GF-D8 (cell line): ENCODE measurements around the gene KRTAP2-3.
"Not testable (repeated sequence)": the region's sequence is repeated elsewhere in the genome, so short reads cannot be mapped to it uniquely, and the experiment has no call there.

Source experiments
- DNase-seq: peaks from one replicate; lab custom pipeline; 2025; lab: John Stamatoyannopoulos, UW

KRTAP2-3 gene

GRCh38 chr17:41060052-41060604, at the start of gene KRTAP2-3:
TSS of gene KRTAP2-3 (minus strand) at chr17:41060114. CDS start at chr17:41060050, 64 bp downstream.
- DNase-seq, result no peak

DNA sequence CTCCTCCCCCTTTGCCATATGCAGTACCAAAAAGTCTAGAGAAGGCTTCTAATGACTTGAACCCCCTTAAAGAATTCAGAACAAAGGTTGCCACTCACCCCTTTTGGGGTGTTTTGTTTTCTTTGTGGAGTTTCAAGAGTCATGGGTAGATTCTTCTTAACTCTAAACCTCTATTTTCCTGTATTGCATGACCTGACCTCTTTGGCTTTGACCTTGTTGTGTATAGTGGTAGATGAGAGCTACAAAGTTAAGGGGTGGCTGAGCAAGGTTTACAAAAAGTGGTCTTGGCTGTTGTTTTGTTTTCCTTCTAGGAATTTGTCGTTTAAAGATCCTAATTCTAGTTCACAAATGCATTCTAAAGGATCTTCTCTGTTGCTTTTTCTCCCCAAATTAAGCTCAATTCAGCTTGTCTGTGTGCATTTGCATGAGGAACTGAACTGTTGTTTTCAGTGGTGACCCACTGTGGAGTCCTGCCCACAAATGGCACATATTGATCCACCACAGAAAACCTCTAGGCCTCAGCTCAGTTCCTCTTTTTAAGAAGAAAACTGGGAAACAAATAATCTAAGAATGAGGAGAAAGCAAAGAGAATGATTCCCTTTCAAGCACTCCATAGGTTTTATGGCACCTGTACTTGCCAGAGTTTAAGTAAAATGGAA, 48.9 kb upstream of the KRTAP2-3 start:
- not testable (repeated sequence) for DNase-seq

GRCh38 chr17:41107941-41108450, 48.1 kb upstream of the KRTAP2-3 start:
- no peak for DNase-seq

DNA sequence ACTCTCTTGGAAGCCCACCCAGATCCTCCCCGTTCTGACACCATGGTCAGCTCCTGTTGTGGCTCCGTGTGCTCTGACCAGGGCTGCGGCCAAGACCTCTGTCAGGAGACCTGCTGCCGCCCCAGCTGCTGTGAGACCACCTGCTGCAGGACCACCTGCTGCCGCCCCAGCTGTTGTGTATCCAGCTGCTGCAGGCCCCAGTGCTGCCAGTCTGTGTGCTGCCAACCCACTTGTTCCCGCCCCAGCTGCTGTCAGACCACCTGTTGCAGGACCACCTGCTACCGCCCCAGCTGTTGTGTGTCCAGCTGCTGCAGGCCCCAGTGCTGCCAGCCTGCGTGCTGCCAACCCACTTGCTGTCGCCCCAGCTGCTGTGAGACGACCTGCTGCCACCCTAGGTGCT, 45.4 kb upstream of the KRTAP2-3 start, which contains the start of gene KRTAP4-9:
KRTAP4-9 (plus strand) TSS at position 43 of the 400 bp plus-strand sequence; CDS start at position 43, 0 bp downstream.
- DNase-seq, result not testable (repeated sequence)

GRCh38 chr17:41104386-41105038, 44.6 kb upstream of the KRTAP2-3 start:
- not testable (repeated sequence) for DNase-seq

- no peak for DNase-seq
Measured at GRCh38 chr17:41103896-41104295, 44.0 kb upstream of the KRTAP2-3 start.

GRCh38 chr17:41101586-41102259, 41.8 kb upstream of the KRTAP2-3 start, which contains the start of gene KRTAP4-16:
TSS of gene KRTAP4-16 (minus strand) at chr17:41102209. CDS start at chr17:41102209, 0 bp downstream.
- DNase-seq, result no peak

DNA sequence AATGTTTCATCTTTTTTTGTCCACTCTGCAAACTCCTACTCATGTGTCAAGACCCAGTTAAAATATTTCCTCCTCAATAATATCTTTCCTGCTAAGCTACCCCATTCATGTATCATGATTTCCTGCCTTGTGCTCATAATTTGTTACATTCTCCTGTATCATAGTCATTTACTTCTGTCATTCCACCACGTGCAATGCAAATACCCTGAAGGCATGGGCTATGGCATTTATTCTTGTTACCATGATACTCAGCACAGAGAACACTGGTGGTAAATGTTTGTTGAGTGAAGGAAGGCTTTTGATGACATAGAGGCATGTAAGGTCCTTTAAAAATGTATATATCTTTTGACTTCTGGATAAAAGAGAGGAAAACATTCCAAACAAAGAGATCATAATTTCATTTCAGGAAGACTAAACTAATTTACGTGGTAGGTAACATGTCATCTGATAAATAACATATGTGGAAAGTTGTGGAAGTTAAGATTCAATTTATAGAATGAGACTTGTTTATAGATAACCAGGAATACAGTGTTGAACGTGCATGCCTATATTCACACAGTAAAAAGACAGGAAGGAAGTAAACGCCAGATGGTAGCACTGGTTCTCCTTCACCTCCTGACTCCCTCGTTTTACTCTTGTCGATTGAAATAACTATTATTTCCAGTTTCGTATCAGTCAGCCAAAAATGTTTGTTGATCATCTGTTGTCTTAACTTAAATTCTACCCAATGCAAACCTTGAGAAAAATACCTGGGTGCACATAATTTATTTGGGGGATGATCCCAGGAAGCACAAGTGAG, 40.0 kb upstream of the KRTAP2-3 start:
- not testable (repeated sequence) for DNase-seq

DNA sequence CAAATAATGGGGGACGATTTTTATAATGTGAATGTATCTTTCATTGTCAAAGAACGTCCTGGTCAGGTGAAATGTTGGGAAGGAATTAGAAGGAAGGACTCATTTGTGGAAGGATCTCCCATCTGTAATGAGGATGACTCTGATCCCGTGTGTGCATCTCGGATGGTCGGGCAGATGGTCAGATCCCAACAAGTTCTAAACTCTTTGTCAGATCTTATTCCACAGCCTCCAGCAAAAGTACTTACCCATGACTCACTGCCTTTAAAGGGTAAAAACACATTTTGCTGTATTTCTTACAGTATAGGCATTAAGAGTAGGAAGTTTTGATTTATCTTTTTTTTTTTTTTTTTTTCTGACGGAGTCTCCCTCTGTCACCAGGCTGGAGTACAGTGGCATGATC, 38.6 kb upstream of the KRTAP2-3 start:
- no peak for DNase-seq

DNA sequence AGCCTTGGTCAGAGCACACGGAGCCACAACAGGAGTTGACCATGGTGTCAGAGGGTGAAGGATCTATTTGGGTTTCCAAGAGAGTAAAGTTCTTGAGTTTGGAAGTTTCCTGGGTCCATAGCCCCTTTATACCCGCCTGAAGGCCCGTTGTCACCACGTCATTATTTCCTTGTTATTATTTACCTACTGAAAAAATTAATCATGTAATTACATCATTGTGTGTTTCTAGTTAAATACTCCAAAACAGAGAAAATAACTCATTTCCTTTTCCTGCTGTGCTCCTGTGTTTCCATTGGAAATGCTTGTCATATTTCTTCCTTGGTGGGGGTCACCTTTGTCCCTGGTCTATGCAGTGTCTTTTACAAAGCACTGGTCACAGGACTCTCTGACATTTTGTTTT, 38.1 kb upstream of the KRTAP2-3 start, which contains the start of gene KRTAP4-8:
KRTAP4-8 (minus strand) TSS at position 101 of the 400 bp plus-strand sequence; CDS start at position 43, 58 bp downstream.
- DNase-seq, result no peak

DNA sequence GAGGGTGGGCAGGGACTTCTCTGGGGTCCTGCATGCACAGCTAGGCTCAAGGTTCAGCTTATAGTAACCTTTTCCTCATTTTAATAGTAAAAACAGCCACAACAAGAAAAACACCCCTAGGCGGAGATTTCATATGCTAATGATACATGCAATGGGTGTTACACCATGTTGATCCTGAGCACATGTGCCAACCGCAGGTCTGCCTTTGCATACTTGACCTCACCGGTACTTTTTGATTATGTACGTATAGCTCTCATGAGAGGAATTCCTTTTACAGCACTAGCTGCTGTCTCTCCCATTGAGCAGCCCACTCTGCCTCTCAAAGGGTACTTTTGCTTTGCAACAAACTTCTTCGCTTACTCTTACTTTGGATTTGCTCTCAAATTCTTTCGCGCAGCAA, 36.1 kb upstream of the KRTAP2-3 start:
- no peak for DNase-seq

DNA sequence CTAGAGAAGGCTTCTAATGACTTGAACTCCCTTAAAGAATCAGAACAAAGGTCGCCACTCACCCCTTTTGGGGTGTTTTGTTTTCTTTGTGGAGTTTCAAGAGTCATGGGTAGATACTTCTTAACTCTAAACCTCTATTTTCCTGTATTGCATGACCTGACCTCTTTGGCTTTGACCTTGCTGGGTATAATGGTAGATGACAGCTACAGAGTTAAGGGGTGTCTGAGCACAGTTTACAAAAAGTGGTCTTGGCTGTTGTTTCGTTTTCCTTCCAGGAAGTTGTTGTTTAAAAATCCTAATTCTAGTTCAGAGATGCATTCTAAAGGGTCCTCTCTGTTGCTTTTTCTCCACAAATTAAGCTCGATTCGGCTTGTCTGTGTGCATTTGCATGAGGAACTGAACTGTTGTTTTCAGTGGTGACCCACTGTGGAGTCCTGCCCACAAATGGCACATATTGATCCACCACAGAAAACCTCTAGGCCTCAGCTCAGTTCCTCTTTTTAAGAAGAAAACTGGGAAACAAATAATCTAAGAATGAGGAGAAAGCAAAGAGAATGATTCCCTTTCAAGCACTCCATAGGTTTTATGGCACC, 28.9 kb upstream of the KRTAP2-3 start:
- not testable (repeated sequence) for DNase-seq

GRCh38 chr17:41084100-41084856, 24.4 kb upstream of the KRTAP2-3 start, which contains the start of gene KRTAP4-7:
TSS of gene KRTAP4-7 (plus strand) at chr17:41084150. CDS start at chr17:41084207, 57 bp downstream.
- not testable (repeated sequence) for DNase-seq

DNA sequence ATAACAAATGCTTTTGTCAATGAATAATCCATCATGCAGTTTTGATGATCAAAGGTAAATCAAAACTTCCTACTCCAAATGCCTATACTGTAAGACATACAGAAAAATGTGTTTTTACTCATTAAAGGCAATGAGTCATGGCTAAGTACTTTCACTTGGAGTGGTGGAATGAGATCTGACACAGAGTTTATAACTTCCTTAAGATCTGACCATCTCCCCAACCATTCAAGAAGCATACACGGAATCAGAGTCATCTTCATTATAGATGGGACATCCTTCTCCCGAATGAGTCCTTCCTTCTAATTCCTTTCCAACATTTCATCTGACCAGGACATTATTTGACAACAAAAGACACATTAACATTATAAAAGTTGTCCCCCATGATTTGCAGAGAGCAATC, 23.5 kb upstream of the KRTAP2-3 start:
- not testable (repeated sequence) for DNase-seq

GRCh38 chr17:41082626-41083025, 22.7 kb upstream of the KRTAP2-3 start:
- DNase-seq, result no peak

- no peak for DNase-seq
Measured at GRCh38 chr17:41076788-41077187, 16.9 kb upstream of the KRTAP2-3 start.

DNA sequence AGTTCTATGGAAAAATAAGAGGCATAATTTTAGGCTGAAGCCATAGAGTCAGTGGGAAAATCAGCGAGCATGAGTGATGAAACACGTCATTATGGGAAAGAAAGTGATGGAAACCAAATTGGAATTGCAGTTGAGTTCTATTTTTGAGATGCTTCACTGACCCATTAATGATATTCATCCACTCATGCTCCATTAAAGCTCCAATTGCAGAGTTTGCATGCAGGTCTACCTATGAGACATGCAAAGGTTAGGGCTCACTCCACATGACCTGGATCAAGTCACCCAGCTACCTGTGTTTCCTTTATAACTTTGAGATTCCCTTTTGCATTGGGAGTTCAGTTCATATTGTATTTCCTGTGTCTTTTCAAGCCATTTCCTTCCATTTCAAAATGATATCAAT, 13.8 kb upstream of the KRTAP2-3 start:
- no peak for DNase-seq

GRCh38 chr17:41071606-41072360, 11.9 kb upstream of the KRTAP2-3 start:
- no peak for DNase-seq

GRCh38 chr17:41069031-41069430, 9.1 kb upstream of the KRTAP2-3 start:
- DNase-seq, result no peak
